ENCODE measurements around the gene DIP2C. TPM values are rescaled to one million over a fixed set of nuclear protein-coding genes. Genes with fewer than 3 reads are reported as not detected.

DIP2C gene
- total RNA-seq, 1 donor: 19.9 TPM

DNA sequence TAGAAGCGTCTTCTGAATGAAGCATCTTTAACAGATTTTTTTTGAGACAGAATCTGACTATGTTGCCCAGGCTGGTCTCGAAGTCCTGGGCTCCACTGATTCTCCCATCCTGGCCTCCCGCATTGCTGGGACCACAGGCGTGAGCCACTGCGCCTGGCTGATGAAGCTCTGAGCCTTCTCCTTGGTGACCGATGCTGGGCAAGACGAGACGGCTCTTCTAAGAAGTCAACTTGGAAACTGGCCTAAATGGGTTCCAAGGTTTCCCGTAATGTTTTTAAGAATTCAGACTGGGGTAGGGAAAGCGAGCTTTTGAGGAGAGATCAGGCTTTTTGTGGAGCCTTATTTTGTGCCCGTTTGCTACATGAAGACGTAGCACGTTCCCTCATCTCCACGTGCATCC, 329.7 kb downstream of the DIP2C start:
- DNase-seq (ENCODE audit: low read depth): no peak
- H3K4me3 ChIP-seq (ENCODE audit: low read depth, low read length): no peak overlapping the region
- TF ChIP-seq, protein P1, sequence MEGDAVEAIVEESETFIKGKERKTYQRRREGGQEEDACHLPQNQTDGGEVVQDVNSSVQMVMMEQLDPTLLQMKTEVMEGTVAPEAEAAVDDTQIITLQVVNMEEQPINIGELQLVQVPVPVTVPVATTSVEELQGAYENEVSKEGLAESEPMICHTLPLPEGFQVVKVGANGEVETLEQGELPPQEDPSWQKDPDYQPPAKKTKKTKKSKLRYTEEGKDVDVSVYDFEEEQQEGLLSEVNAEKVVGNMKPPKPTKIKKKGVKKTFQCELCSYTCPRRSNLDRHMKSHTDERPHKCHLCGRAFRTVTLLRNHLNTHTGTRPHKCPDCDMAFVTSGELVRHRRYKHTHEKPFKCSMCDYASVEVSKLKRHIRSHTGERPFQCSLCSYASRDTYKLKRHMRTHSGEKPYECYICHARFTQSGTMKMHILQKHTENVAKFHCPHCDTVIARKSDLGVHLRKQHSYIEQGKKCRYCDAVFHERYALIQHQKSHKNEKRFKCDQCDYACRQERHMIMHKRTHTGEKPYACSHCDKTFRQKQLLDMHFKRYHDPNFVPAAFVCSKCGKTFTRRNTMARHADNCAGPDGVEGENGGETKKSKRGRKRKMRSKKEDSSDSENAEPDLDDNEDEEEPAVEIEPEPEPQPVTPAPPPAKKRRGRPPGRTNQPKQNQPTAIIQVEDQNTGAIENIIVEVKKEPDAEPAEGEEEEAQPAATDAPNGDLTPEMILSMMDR (IDR thresholded peaks at IDR 0.05; ENCODE audit: insufficient read depth, low read depth, low read length): no peak

DNA sequence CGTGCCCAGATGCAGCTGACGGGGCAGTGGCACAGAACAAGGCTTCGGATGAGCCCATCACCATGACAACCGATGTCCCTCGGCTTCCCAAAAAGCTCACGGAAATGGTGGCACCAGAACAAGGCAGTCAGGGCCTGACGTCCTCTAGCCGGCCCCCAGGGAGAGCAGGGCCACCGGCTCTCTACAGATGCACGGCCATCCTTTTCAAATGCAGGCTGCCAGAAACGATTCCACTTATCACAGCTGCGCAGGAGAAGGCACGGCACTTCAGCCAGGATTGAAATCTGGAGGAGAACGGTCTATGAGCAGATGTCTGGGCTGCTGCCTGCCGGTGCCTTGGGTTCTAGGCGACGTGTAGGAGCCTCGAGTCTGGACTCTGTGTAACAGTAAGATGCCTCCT, 330.4 kb downstream of the DIP2C start:
- no peak for DNase-seq (ENCODE audit: low read depth)
- TF ChIP-seq, protein P1 (IDR thresholded peaks at IDR 0.05; ENCODE audit: insufficient read depth, low read depth, low read length): no peak
- H3K4me3 ChIP-seq (ENCODE audit: low read depth, low read length): no peak overlapping the region

DNA sequence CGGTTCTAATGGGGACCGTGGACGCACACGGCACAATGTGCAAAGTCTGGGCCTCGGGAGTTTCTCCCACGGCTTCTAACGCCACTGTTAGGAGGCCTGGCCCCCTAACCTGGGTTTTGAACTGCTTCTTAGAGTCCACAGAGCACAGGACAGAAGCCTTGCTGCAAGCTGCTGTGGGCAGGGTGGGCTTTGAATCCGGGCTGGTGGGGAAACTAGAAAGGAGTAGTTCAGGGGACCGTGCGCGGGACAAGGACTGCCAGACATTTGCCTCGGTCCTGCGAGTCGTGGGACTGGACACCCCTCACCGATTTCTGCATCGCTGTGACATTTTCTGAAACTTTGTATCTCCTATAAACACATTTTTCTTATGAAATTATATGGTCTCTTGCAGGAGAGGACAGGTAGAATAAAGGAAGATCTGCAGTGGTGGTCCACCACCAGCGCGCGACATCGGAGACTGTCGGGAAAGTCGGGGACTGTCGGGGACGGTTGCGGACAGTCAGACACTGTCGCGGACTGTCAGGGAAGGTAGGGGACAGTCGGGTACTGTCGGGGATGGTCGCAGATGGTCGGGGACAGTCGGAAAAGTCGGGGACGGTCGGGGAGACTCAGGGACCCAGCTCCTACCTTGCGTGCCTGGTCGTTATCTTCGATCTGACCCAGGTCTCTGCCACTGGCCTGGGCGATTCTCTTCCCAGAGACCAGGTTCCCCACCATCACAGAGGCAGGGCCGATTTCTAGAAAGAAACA, 332.1 kb downstream of the DIP2C start:
- no peak for DNase-seq (ENCODE audit: low read depth)
- H3K4me3 ChIP-seq (ENCODE audit: low read depth, low read length): no peak overlapping the region
- TF ChIP-seq, protein P1 (IDR thresholded peaks at IDR 0.05; ENCODE audit: insufficient read depth, low read depth, low read length): no peak

DNA sequence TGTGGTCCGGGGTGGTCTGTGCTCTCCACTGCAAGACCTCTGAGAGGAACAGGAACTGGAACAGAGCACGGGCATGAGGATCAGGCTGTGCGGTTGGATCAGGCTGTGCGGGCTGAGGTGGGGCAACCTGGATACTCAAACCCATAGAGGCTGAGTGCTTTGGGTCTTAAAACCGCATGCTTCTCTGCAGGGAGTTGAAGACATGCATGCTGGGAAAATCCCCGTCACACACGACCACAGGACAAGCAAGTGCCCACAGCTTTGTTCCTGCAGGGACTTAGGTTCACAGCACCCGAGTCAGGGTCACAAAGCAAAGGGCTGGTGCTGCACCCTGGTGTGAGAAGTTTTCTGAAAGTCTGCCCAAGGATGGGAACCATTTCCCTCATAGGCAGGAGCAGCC, 333.0 kb downstream of the DIP2C start:
- DNase-seq (ENCODE audit: low read depth): no peak
- TF ChIP-seq, protein P1 (IDR thresholded peaks at IDR 0.05; ENCODE audit: insufficient read depth, low read depth, low read length): no peak
- no peak overlapping the region for H3K4me3 ChIP-seq (ENCODE audit: low read depth, low read length)

DNA sequence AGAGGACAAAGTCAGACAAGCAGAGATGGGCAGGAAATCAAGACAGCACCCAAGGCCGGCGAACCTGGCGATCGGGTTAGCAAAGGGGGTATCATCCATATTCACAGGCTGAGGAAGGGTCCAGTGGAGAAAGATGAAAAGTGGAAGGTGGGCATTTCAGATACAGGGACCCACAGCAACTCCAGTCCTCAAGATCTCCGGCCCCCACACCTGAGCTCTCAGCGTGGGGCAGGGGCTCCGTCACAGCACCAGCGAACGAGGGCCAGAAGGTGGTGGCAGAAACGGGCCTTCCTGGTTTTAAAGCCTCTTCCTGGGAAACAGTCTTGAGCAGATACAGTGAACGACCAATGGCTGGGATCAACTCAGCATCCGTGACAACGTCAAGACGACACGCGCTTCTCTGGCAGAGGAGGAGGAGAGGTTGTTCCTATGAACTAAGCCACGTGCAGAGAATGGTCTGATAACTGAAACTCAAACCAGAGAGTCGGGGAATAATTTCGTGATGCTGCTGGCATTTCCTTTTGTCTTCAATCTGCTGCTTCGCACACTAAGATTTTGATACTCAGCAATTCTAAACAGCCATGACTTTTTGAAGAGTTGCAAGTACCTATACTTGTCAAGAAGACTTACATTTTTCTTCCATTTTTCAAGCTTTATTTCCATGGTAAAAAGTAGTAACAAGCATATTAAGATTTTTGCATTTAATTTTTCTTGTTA, 334.4 kb downstream of the DIP2C start:
- TF ChIP-seq, protein P1 (IDR thresholded peaks at IDR 0.05; ENCODE audit: insufficient read depth, low read depth, low read length): no peak
- no peak for DNase-seq (ENCODE audit: low read depth)
- H3K4me3 ChIP-seq (ENCODE audit: low read depth, low read length): no peak overlapping the region

DNA sequence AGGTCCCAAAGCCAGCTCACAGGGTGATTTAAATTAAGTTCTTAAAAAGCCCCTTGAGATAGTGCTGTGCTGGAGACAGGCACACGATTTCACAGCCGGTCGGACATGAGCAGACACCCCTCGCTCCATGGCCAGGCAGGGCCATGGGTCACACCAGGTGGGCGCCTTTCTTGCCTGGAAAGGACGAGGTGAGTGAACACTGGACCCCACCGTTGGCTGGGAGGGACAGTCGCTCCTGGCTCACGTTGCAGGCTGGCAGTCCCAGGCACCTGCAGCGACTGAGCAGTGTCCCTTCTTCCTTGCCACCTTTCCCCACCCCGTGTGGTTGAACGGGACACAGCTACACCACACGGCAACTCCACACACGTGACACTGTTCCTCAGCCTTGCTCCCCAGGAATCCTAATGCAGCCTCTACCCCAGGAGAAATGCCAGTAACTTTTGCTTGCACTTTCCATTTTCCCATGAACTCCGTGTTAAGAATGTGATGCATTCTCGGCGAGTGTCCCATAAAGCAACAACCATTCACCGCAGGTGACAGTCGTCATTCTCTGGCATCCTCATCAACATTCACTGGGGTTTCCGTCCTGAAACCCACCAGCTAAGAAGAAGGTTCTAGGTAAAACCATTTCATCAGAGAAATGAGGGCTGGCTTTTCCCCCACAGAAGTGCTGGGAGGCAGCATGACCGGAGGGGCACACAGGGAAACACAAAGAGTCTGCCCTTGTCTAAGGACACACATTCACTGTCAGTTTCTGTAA, 336.8 kb downstream of the DIP2C start:
- no peak for DNase-seq (ENCODE audit: low read depth)
- TF ChIP-seq, protein P1 (IDR thresholded peaks at IDR 0.05; ENCODE audit: insufficient read depth, low read depth, low read length): no peak
- no peak overlapping the region for H3K4me3 ChIP-seq (ENCODE audit: low read depth, low read length)
